Measurements from ENCODE around the gene C8B. TPM values are rescaled to one million over a fixed set of nuclear protein-coding genes. Genes with fewer than 3 reads are reported as not detected.

Gene C8B
- total RNA-seq, 1 experiment from 2014 or later: not detected

DNA sequence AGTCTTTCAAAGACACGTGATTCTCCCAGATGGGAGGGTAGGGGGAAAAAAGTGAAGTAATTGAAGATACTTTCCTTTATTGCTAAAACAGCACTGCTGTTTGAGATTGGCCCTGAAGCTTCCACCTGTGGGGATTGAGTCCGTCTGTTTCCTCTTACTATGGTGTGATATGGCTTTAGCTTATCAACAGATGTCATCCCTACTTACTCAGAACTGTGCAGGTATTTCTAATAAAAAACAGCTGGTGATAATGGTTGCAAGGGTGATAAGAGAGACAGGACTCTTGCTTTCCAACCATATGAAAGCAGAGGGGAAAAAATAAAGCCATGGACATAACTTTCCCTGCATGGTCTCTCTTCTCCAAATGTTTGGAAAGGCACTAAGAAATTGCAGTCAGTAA, 41.7 kb upstream of the C8B start:
- H3K27me3 ChIP-seq (replicated peaks; ENCODE audit: control insufficient read depth, insufficient read depth, low read length): no peaks in the 10 kb centered on the region
- no TSS peak for BruUV-seq (replicated peaks)
- Mint-ChIP-seq H3K4me3 (ENCODE audit: unreplicated experiment) (no peak overlapping the region), H3K4me1 (ENCODE audit: low read depth, unreplicated experiment) (peaks cover 11% of the 10 kb centered on the region), H3K27me3 (ENCODE audit: insufficient read depth, unreplicated experiment) (no peaks in the 10 kb centered on the region), H3K27ac (ENCODE audit: unreplicated experiment) (no peak overlapping the region), H3K36me3 (ENCODE audit: insufficient read depth, unreplicated experiment) (no peaks in the 10 kb centered on the region), H3K9me3 (ENCODE audit: unreplicated experiment) (no peaks in the 10 kb centered on the region)
- no peaks in the 10 kb centered on the region for H3K9me3 ChIP-seq
- no peaks in the 10 kb centered on the region for H3K36me3 ChIP-seq (ENCODE audit: control insufficient read depth, insufficient read depth, low read length)
- TF ChIP-seq CTCF (IDR thresholded peaks at IDR 0.05; ENCODE audit: insufficient read depth in 1 of 2, low read depth in 1 of 2, low read length in 1 of 2, severe bottlenecking in 1 of 2, unreplicated experiment in 1 of 2): no peak
- intact Hi-C loops (cut with micrococcal nuclease; ENCODE audit: unreplicated experiment): no loop called here
- no peak for DNase-seq
- ChIA-PET CTCF (interaction anchor here (0.6 kb wide), 1 partner anchor 1156 kb away, joined by 3 read pairs; no protein-coding TSS in a partner anchor), POLR2A (no interaction called here)
- H3K4me1 ChIP-seq: no peaks in the 10 kb centered on the region
- H3K4me3 ChIP-seq (ENCODE audit: low read depth, low read length): no peak overlapping the region

GRCh38 chr1:57003398-57004139, 37.8 kb upstream of the C8B start:
- H3K4me1 Mint-ChIP-seq (ENCODE audit: low read depth, unreplicated experiment): peaks cover 11% of the 10 kb centered on the region
- no peak overlapping the region for H3K4me3 Mint-ChIP-seq (ENCODE audit: unreplicated experiment)
- BruUV-seq (replicated peaks): no TSS peak
- Histone ChIP-seq H3K36me3 (ENCODE audit: control insufficient read depth, insufficient read depth, low read length) (no peaks in the 10 kb centered on the region), H3K27me3 (replicated peaks; ENCODE audit: control insufficient read depth, insufficient read depth, low read length) (no peaks in the 10 kb centered on the region), H3K4me3 (ENCODE audit: low read depth, low read length) (no peak overlapping the region), H3K4me1 (no peaks in the 10 kb centered on the region), H3K9me3 (no peaks in the 10 kb centered on the region)
- CTCF ChIA-PET: interaction anchor here (0.5 kb wide), 1 partner anchor 420 kb away, joined by 3 read pairs; the partner anchor contains the start of gene DAB1
- intact Hi-C loops (cut with micrococcal nuclease; ENCODE audit: unreplicated experiment): no loop called here
- peak overlapping the region; percentile 34 for H3K27ac Mint-ChIP-seq (ENCODE audit: unreplicated experiment)
- no peak for TF ChIP-seq CTCF (IDR thresholded peaks at IDR 0.05; ENCODE audit: insufficient read depth in 1 of 2, low read depth in 1 of 2, low read length in 1 of 2, severe bottlenecking in 1 of 2, unreplicated experiment in 1 of 2)
- H3K9me3 Mint-ChIP-seq (ENCODE audit: unreplicated experiment): no peaks in the 10 kb centered on the region
- no peaks in the 10 kb centered on the region for H3K36me3 Mint-ChIP-seq (ENCODE audit: insufficient read depth, unreplicated experiment)
- no peak for DNase-seq
- no peaks in the 10 kb centered on the region for H3K27me3 Mint-ChIP-seq (ENCODE audit: insufficient read depth, unreplicated experiment)
- POLR2A ChIA-PET: no interaction called here

- Mint-ChIP-seq H3K4me1 (ENCODE audit: low read depth, unreplicated experiment) (no peaks in the 10 kb centered on the region), H3K36me3 (ENCODE audit: insufficient read depth, unreplicated experiment) (no peaks in the 10 kb centered on the region), H3K9me3 (ENCODE audit: unreplicated experiment) (no peaks in the 10 kb centered on the region), H3K4me3 (ENCODE audit: unreplicated experiment) (no peak overlapping the region), H3K27ac (ENCODE audit: unreplicated experiment) (no peak overlapping the region), H3K27me3 (ENCODE audit: insufficient read depth, unreplicated experiment) (no peaks in the 10 kb centered on the region)
- H3K9me3 ChIP-seq: no peaks in the 10 kb centered on the region
- BruUV-seq (replicated peaks): no TSS peak
- no peaks in the 10 kb centered on the region for H3K27me3 ChIP-seq (replicated peaks; ENCODE audit: control insufficient read depth, insufficient read depth, low read length)
- CTCF ChIA-PET: no interaction called here
- no peak for TF ChIP-seq CTCF (IDR thresholded peaks at IDR 0.05; ENCODE audit: insufficient read depth in 1 of 2, low read depth in 1 of 2, low read length in 1 of 2, severe bottlenecking in 1 of 2, unreplicated experiment in 1 of 2)
- H3K4me1 ChIP-seq: no peaks in the 10 kb centered on the region
- POLR2A ChIA-PET: no interaction called here
- DNase-seq: no peak
- H3K4me3 ChIP-seq (ENCODE audit: low read depth, low read length): no peak overlapping the region
- no peaks in the 10 kb centered on the region for H3K36me3 ChIP-seq (ENCODE audit: control insufficient read depth, insufficient read depth, low read length)
- intact Hi-C loops (cut with micrococcal nuclease; ENCODE audit: unreplicated experiment): no loop called here
Observed at GRCh38 chr1:56995414-56996100, 29.7 kb upstream of the C8B start.

Data from Caco-2 (cell line).